ENCODE results near the gene COMP. TPM values are rescaled to one million over a fixed set of nuclear protein-coding genes. Genes with fewer than 3 reads are reported as not detected.

Gene COMP
- total and polyA plus RNA-seq, 2 donors from 2014 or later: 1.8 to 33.2 TPM

DNA sequence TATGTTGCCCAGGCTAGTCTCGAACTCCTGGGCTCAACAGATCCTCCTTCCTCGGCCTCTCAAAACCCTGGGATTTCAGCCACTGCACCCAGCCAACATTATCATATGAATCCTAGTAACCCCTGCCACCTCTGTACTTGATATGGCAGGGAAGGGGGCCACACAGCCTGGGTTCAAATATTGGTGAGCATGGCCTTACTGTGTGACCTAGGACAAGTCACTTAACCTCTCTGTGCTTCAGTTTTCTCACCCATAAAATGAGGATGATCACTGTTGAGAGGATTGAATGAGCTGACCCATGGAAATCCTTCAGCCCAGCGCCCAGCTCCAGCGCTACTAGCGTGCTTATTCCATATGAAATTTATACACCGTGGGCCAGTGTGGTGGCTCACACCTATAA is 3.6 kb upstream of the COMP start:
- H3K4me3 ChIP-seq (ENCODE audit: low read length in 3 of 3): no peak overlapping the region
- no peak for DNase-seq
- H3K9ac ChIP-seq (ENCODE audit: low read length in 3 of 3): no peak overlapping the region
- H3K9me3 ChIP-seq (ENCODE audit: control insufficient read depth in 2 of 3, insufficient read depth in 1 of 3, low read length in 3 of 3): no peaks in the 10 kb centered on the region
- H3K36me3 ChIP-seq (ENCODE audit: control insufficient read depth in 2 of 3, insufficient read depth in 3 of 3, low read length in 3 of 3): no peaks in the 10 kb centered on the region
- peaks cover 0 to 2% (median 0%) of the 10 kb centered on the region in 3 donors for H3K4me1 ChIP-seq (ENCODE audit: control insufficient read depth in 2 of 3, insufficient read depth in 2 of 3, low read depth in 1 of 3, low read length in 3 of 3)
- FAIRE-seq: no peak
- intact Hi-C loops (cut with DNase I): no loop called here
- TF ChIP-seq, protein P1, sequence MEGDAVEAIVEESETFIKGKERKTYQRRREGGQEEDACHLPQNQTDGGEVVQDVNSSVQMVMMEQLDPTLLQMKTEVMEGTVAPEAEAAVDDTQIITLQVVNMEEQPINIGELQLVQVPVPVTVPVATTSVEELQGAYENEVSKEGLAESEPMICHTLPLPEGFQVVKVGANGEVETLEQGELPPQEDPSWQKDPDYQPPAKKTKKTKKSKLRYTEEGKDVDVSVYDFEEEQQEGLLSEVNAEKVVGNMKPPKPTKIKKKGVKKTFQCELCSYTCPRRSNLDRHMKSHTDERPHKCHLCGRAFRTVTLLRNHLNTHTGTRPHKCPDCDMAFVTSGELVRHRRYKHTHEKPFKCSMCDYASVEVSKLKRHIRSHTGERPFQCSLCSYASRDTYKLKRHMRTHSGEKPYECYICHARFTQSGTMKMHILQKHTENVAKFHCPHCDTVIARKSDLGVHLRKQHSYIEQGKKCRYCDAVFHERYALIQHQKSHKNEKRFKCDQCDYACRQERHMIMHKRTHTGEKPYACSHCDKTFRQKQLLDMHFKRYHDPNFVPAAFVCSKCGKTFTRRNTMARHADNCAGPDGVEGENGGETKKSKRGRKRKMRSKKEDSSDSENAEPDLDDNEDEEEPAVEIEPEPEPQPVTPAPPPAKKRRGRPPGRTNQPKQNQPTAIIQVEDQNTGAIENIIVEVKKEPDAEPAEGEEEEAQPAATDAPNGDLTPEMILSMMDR (IDR thresholded peaks at IDR 0.05; ENCODE audit: borderline replicate concordance, extremely low read depth, insufficient read depth): no peak
- H3K27ac ChIP-seq (ENCODE audit: low read depth in 2 of 2, low read length in 2 of 2): no peak overlapping the region
- peaks cover 13% of the 10 kb centered on the region for H3K27me3 ChIP-seq (ENCODE audit: control insufficient read depth, insufficient read depth, low read length)

DNA sequence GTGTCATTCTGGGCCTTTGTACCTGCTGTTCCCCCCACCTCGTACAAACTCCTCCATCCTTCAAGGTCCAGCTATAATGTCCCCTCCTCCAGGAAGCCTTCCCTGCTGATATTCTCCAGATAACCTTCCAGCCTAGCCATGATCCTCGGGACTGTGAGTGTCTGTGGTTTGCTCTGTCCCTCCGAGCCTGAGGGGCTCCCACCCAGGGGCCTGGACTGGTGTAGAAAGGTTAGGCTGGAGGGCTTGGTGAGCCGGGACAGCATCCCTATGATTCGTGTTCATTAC is 2.9 kb upstream of the COMP start:
- H3K4me1 ChIP-seq (ENCODE audit: control insufficient read depth in 2 of 3, insufficient read depth in 2 of 3, low read depth in 1 of 3, low read length in 3 of 3): peaks cover 0 to 2% (median 0%) of the 10 kb centered on the region in 3 donors
- H3K27ac ChIP-seq (ENCODE audit: low read depth in 2 of 2, low read length in 2 of 2): no peak overlapping the region
- no peak for DNase-seq
- no peak overlapping the region for H3K4me3 ChIP-seq (ENCODE audit: low read length in 3 of 3)
- no peak for FAIRE-seq
- H3K9ac ChIP-seq (ENCODE audit: low read length in 3 of 3): no peak overlapping the region
- no peaks in the 10 kb centered on the region for H3K36me3 ChIP-seq (ENCODE audit: control insufficient read depth in 2 of 3, insufficient read depth in 3 of 3, low read length in 3 of 3)
- H3K27me3 ChIP-seq (ENCODE audit: control insufficient read depth, insufficient read depth, low read length): peaks cover 16% of the 10 kb centered on the region
- no peaks in the 10 kb centered on the region for H3K9me3 ChIP-seq (ENCODE audit: control insufficient read depth in 2 of 3, insufficient read depth in 1 of 3, low read length in 3 of 3)
- intact Hi-C loops (cut with DNase I): no loop called here
- TF ChIP-seq, protein P1 (IDR thresholded peaks at IDR 0.05; ENCODE audit: borderline replicate concordance, extremely low read depth, insufficient read depth): no peak

GRCh38 chr19:18793144-18794028 is 2.3 kb upstream of the COMP start:
- peaks cover 20% of the 10 kb centered on the region for H3K27me3 ChIP-seq (ENCODE audit: control insufficient read depth, insufficient read depth, low read length)
- DNase-seq (no peak), FAIRE-seq (no peak)
- intact Hi-C loops (cut with DNase I): no loop called here
- H3K36me3 ChIP-seq (ENCODE audit: control insufficient read depth in 2 of 3, insufficient read depth in 3 of 3, low read length in 3 of 3): no peaks in the 10 kb centered on the region
- H3K4me1 ChIP-seq (ENCODE audit: control insufficient read depth in 2 of 3, insufficient read depth in 2 of 3, low read depth in 1 of 3, low read length in 3 of 3): peaks cover 0 to 4% (median 0%) of the 10 kb centered on the region in 3 donors
- no peak overlapping the region for H3K4me3 ChIP-seq (ENCODE audit: low read length in 3 of 3)
- H3K9ac ChIP-seq (ENCODE audit: low read length in 3 of 3): no peak overlapping the region
- H3K9me3 ChIP-seq (ENCODE audit: control insufficient read depth in 2 of 3, insufficient read depth in 1 of 3, low read length in 3 of 3): no peaks in the 10 kb centered on the region
- H3K27ac ChIP-seq (ENCODE audit: low read depth in 2 of 2, low read length in 2 of 2): no peak overlapping the region
- TF ChIP-seq, protein P1 (IDR thresholded peaks at IDR 0.05; ENCODE audit: borderline replicate concordance, extremely low read depth, insufficient read depth): no peak
